Esophagus muscularis mucosa (tissue), 2 donors: Measurements from ENCODE around the gene BSN.

Source experiments
- POLR2A ChIP-seq: fragments of 450-650 bp; IDR thresholded peaks from one replicate; pipeline ENCODE4 v1.6.1; 2017; ENCODE audit warnings: antibody characterized with exemption, moderate library complexity, mild to moderate bottlenecking, low read depth
- POLR2AphosphoS5 ChIP-seq, 2 donors: sonication (generic); formaldehyde crosslinking; IDR thresholded peaks; one replicate each; pipeline ENCODE4 v1.6.1; 2017; ENCODE audit warnings: antibody characterized with exemption in 2 of 2

- TF ChIP-seq POLR2A, result no peak
- TF ChIP-seq POLR2AphosphoS5 (IDR thresholded peaks at IDR 0.05), result no peak
These were observed 82.8 kb downstream of the BSN start for GRCh38 chr3:49636883-49637609.
